Heart right ventricle (tissue), 16 donors: ENCODE results near the gene SLC19A1. TPM values are rescaled to one million over a fixed set of nuclear protein-coding genes. Genes with fewer than 3 reads are reported as not detected.
"Not testable (repeated sequence)": the region's sequence is repeated elsewhere in the genome, so short reads cannot be mapped to it uniquely, and the experiment has no call there.

Source experiments
- ATAC-seq, 8 donors: fragments of 200-7000 bp; cut with Tn5 transposase; one replicate each; pipeline ENCODE4 v1.9.1; 2020; ENCODE audit warnings: mild to moderate bottlenecking in 8 of 8, moderate library complexity in 8 of 8, moderate number of reproducible peaks in 1 of 8
- DNase-seq, 2 donors: peaks; one replicate each; pipeline ENCODE4 v3.0.0-alpha.2; 2020
- H3K27ac ChIP-seq, 10 donors: fragments of 200-600 bp; sonication (generic) in 2 of 10; one replicate each; pipeline versions ENCODE4 v1.5.0 to v1.8.0; 2020 to 2022; ENCODE audit warnings: mild to moderate bottlenecking in 3 of 10
- H3K27me3 ChIP-seq, 7 donors: fragments of 200-600 bp; one replicate each; pipeline ENCODE4 v1.8.0; 2021 to 2022; ENCODE audit warnings: mild to moderate bottlenecking in 2 of 7
- H3K36me3 ChIP-seq, 9 donors: fragments of 200-600 bp; sonication (generic) in 1 of 9; one replicate each; pipeline versions ENCODE4 v1.5.0 to v1.8.0; 2020 to 2022; ENCODE audit warnings: mild to moderate bottlenecking in 2 of 9
- H3K4me1 ChIP-seq, 9 donors: fragments of 200-600 bp; sonication (generic) in 1 of 9; one replicate each; pipeline versions ENCODE4 v1.5.0 to v1.8.0; 2020 to 2022; ENCODE audit warnings: mild to moderate bottlenecking in 4 of 9
- H3K4me3 ChIP-seq, 10 donors: fragments of 200-600 bp; sonication (generic) in 2 of 10; one replicate each; pipeline versions ENCODE4 v1.5.0 to v1.8.0; 2020 to 2022; ENCODE audit warnings: mild to moderate bottlenecking in 7 of 10, moderate library complexity in 2 of 10
- H3K9me3 ChIP-seq, 11 donors: fragments of 200-600 bp in 10 of 11; sonication (generic) in 2 of 11; one replicate each; pipeline versions ENCODE4 v1.5.0 to v1.8.0; 2013 to 2022; ENCODE audit warnings: mild to moderate bottlenecking in 2 of 11, control low read depth in 1 of 11, moderate library complexity in 1 of 11
- WGBS, 2 donors: extraction: QIAGEN DNeasy Blood & Tissue Kit; methylation state at CpG; one replicate each; pipeline ENCODE4 v1.1.7; 2013; ENCODE audit warnings: inconsistent platforms in 1 of 2; 5-methylcytosine and 5-hydroxymethylcytosine counted together
- intact Hi-C, 10 donors: fragments of 100-400 bp; cut with DNase I; formaldehyde crosslinking; loops; one replicate each; pipeline versions ENCODE4 v1.11.1 to v1.14.2; 2022
- polyA plus RNA-seq, 2 donors: library from polyadenylated mRNA; stranded (reverse); fragments of 200-250 nt; gene quantifications; one replicate each; pipeline ENCODE4 v1.2.3, GENCODE V29; 2013
- total RNA-seq, 10 donors: library from RNA; stranded (reverse); fragmentation: NEBNext Ultra II Directional in 3 of 10; extraction: Animal tissue kit (Norgen Biotek cat#: 25700) in 3 of 10; gene quantifications; one replicate each; pipeline versions ENCODE4 v1.2.1 to v1.2.4, GENCODE V29; 2021 to 2023
- TF ChIP-seq, protein P1 (sequence below), 9 donors: fragments of 200-600 bp; sonication (generic) in 2 of 9; IDR thresholded peaks; one replicate each; pipeline versions ENCODE4 v1.5.0 to v1.8.0; 2021 to 2022; ENCODE audit warnings: antibody characterized with exemption in 9 of 9, mild to moderate bottlenecking in 5 of 9, moderate library complexity in 1 of 9
- donor health status: Arrhythmogenic right ventricular cardiomyopathy.
- donor health status: ischemic (EF 13 %, LVEDD 7.1; RV severe dilation, severe dysfunction).
- donor health status: healthy with polysubstance abuse.
- donor health status: DM: no; HTN: yes; CAD: no.
- donor health status: DM: no; HTN: no; CAD: no.
- donor health status: ischemic (EF 25% LVEDD 6.9; RV normal size, moderate dysfunction).
- donor health status: ischemic (EF 25% LVEDD 5.7; RV mildly dilated, moderate dysfunction).
- donor health status: healthy.
- donor health status: DM: yes; HTN: yes; CAD: no.
- donor health status: Ischemic cardiomyopathy.
- donor health status: ischemic (EF 35%, LVEDD 5.7; RV mildly dilated, moderate dysfunction).
- donor health status: nonischemic (EF 11% LVEDD 7.7; RV severe dilation, severe dysfunction).
- donor health status: DM: yes; HTN: yes; CAD: no.
- donor health status: PGD.
- donor health status: ischemic (EF 29% LVEDD 5.4; RV normal size, mild dysfunction).
- donor health status: nonischemic (EF 23%, LVEDD 6.1; RV moderate dilation, normal function).

SLC19A1 gene
- total and polyA plus RNA-seq, 12 donors = 1.5 to 8.5 (median 3.8) TPM

DNA sequence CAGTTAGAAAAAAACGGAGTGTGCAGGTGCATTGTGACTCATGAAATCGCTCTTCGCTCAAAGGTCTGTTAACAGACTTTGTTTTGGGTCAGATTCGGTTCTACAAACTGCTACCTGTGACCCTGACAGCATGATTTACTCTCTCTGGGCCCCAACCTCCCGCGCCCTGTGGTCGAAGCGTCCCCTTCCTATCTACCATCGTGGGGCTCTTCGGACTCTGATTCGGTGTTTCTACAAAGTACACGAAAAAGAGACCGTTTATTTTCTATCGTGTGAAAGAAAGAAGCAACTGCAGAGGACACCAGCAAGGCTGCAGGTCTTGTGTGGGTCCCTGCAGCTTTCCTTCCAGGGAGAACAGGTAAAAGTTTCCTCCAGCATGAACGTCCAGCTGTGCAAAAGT lies 29.4 kb upstream of the SLC19A1 start:
- no peak for ATAC-seq
- H3K27me3 ChIP-seq = peaks cover 0 to 45% (median 13%) of the 10 kb centered on the region in 7 donors
- no peak overlapping the region for H3K27ac ChIP-seq

DNA sequence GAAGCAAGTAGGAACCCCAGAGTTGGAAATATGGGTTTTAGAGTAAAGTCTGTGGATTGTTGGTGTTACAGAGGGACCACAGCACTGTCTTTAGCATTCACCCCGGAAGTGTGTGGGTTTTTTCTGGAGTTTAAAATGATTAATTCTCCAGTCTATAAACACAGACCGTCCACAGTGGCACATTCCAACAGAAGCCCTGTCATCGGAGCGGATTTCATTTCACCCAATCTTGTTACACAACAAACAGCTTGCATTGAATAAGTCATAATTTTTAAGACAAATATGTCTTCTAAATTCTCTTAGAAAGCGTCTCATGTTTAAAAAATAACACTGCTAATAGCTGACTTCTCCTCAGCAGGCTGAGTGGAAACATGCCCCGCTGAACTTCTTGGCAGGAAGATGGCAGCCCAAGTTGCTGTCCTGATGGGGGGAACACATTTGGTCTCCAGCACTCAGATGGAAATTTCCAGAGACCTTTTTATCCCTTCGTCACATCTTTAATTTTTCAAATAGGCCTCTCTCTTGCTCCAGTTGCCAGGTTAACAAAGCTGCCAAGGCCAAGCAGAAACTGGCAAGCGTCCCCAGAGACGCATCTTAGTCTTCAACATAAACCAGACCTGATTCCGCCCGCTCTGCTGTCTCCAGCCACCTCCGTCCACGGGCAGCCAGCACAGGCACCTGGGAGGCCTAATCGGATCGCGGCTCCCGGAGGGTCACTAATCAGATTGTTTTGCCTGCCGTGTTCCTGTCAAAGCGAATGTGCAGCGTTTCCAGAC lies 28.8 kb upstream of the SLC19A1 start:
- Histone ChIP-seq H3K4me3 (no peak overlapping the region), H3K27ac (no peak overlapping the region), H3K4me1 (no peaks in the 10 kb centered on the region), H3K36me3 (no peaks in the 10 kb centered on the region), H3K27me3 (peaks cover 0 to 42% (median 8%) of the 10 kb centered on the region in 7 donors), H3K9me3 (no peaks in the 10 kb centered on the region)
- DNase-seq (no peak), ATAC-seq (no peak)
- WGBS, 2 donors = 70 to 71% methylated on average over 20 of the region's 20 CpGs
- TF ChIP-seq, protein P1, sequence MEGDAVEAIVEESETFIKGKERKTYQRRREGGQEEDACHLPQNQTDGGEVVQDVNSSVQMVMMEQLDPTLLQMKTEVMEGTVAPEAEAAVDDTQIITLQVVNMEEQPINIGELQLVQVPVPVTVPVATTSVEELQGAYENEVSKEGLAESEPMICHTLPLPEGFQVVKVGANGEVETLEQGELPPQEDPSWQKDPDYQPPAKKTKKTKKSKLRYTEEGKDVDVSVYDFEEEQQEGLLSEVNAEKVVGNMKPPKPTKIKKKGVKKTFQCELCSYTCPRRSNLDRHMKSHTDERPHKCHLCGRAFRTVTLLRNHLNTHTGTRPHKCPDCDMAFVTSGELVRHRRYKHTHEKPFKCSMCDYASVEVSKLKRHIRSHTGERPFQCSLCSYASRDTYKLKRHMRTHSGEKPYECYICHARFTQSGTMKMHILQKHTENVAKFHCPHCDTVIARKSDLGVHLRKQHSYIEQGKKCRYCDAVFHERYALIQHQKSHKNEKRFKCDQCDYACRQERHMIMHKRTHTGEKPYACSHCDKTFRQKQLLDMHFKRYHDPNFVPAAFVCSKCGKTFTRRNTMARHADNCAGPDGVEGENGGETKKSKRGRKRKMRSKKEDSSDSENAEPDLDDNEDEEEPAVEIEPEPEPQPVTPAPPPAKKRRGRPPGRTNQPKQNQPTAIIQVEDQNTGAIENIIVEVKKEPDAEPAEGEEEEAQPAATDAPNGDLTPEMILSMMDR (IDR thresholded peaks at IDR 0.05) = no peak
- intact Hi-C loops = no loop called here

More for the DNA sequence above, 29.4 kb upstream of the SLC19A1 start:
- no peak for DNase-seq
- WGBS, 2 donors = 81 to 86% methylated on average over 15 of the region's 15 CpGs
- Histone ChIP-seq H3K4me1 (no peaks in the 10 kb centered on the region), H3K9me3 (no peaks in the 10 kb centered on the region), H3K4me3 (no peak overlapping the region), H3K36me3 (no peaks in the 10 kb centered on the region)
- TF ChIP-seq, protein P1 (IDR thresholded peaks at IDR 0.05) = no peak
- intact Hi-C loops = no loop called here

DNA sequence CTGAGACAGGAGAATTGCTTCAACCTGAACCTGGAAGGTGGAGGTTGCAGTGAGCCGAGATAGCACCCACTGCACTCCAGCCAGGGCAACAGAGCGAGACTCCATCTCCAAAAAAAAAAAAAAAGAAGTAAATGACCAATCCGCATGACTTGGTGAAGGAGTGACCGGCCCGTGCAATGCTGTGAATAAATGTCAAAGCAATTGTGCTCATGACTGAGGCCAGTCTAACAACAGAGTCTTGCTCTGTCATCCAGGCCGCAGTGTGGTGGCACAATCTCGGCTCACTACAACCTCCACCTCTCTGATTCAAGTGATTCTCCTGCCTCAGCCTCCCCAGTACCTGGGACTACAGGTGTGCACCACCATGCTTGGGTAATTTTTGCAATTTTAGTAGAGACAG lies 27.8 kb upstream of the SLC19A1 start:
- no peaks in the 10 kb centered on the region for H3K4me1 ChIP-seq
- ATAC-seq (no peak), DNase-seq (no peak)
- no peak overlapping the region for H3K27ac ChIP-seq
- H3K9me3 ChIP-seq = no peaks in the 10 kb centered on the region
- TF ChIP-seq, protein P1 (IDR thresholded peaks at IDR 0.05) = no peak
- H3K4me3 ChIP-seq = no peak overlapping the region
- no peaks in the 10 kb centered on the region for H3K36me3 ChIP-seq
- 88 to 99% methylated on average over 7 of the region's 7 CpGs for WGBS, 2 donors
- intact Hi-C loops = no loop called here
- peaks cover 0 to 43% (median 7%) of the 10 kb centered on the region in 7 donors for H3K27me3 ChIP-seq

DNA sequence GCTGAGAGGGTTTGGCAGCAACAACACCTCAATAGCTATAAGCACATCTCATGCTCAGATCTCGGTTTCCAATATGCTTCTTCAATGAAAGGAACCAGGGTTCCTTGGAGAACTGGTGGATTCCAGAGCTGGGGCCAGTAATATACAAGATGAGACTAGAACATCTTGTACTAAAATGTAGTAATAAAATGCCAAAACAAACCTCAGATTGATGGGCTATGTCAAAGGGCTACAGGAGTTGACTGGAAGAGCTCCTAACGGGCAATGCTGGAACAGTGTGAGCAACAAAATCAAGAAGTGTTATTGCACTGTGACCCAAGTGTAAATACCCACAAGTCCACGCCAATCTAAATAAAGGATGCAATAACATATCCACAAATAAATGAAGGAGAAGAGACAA lies 26.1 kb upstream of the SLC19A1 start:
- Histone ChIP-seq H3K4me3 (no peak overlapping the region), H3K9me3 (peaks cover 0 to 4% (median 0%) of the 10 kb centered on the region in 11 donors), H3K36me3 (no peaks in the 10 kb centered on the region), H3K27ac (no peak overlapping the region), H3K27me3 (peaks cover 0 to 39% (median 20%) of the 10 kb centered on the region in 7 donors), H3K4me1 (no peaks in the 10 kb centered on the region)
- intact Hi-C loops = no loop called here
- WGBS, 2 donors = 87 to 88% methylated on average over 3 of the region's 3 CpGs
- TF ChIP-seq, protein P1 (IDR thresholded peaks at IDR 0.05) = no peak
- ATAC-seq (no peak), DNase-seq (no peak)

DNA sequence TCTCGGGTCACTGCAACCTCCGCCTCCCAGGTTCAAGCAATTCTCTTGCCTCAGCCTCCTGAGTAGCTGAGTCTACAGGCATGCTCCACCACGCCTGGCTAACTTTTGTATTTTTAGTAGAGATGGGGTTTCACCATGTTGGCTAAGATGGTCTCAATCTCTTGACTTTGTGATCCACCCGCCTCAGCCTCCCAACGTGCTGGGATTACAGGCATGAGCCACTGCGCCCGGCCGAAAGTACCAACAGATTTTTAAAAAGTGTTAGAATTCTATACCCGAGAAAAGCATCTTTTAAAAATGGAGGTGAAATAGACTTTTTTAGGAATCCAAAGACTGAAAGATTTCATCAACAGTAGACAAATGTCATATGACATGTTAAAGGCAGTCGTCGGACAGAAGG lies 21.9 kb upstream of the SLC19A1 start:
- intact Hi-C loops, DNase-seq, H3K4me3 ChIP-seq, H3K9me3 ChIP-seq, ATAC-seq, H3K36me3 ChIP-seq, H3K4me1 ChIP-seq, H3K27ac ChIP-seq: not testable (repeated sequence)
- H3K27me3 ChIP-seq = peaks cover 0 to 58% (median 23%) of the 10 kb centered on the region in 7 donors
- 93 to 94% methylated on average over 11 of the region's 11 CpGs for WGBS, 2 donors
